IMR-90 (cell line): ENCODE results near the gene RPTOR. TPM values are rescaled to one million over a fixed set of nuclear protein-coding genes. Genes with fewer than 3 reads are reported as not detected.
A peak's percentile ranks its signal among the peaks of the same experiment; 100 is the strongest.

ENCODE experiments used
- ATAC-seq: fragments of 200-7000 bp; cut with Tn5 transposase; 2 replicates; pipeline ENCODE4 v1.9.1; 2020; ENCODE audit warnings: low read depth, mild to moderate bottlenecking, moderate library complexity
- BruUV-seq: library from RNA; stranded (reverse); fragments of 400-500 nt; replicated peaks from 2 replicates; lab custom pipeline; 2021; lab: Mats Ljungman, UMichigan
- CTCF ChIA-PET: fragments of 300-600 bp; formaldehyde crosslinking; extraction: SDS; loops from one replicate; lab custom pipeline; 2021; ENCODE audit warnings: antibody characterized with exemption; lab: Yijun Ruan, JAX
- POLR2A ChIA-PET: fragments of 300-600 bp; sonication (Branson Sonifier 250); formaldehyde crosslinking; loops from one replicate; lab custom pipeline; 2022; ENCODE audit warnings: antibody characterized with exemption; ENCODE audit not compliant: unreplicated experiment; lab: Charles Lee
- DNase-seq: peaks from one replicate; pipeline ENCODE4 v3.0.0; 2013
- H2AFZ ChIP-seq: replicated peaks from 2 replicates; pipeline ENCODE3; 2013; ENCODE audit warnings: low read length, mild to moderate bottlenecking; ENCODE audit not compliant: poor library complexity
- H2AK5ac ChIP-seq: 2 replicates; pipeline ENCODE4 v1.6.1; 2013; ENCODE audit warnings: low read depth, low read length, inconsistent platforms
- H2AK9ac ChIP-seq: replicated peaks from 2 replicates; pipeline ENCODE3; 2013; ENCODE audit warnings: mild to moderate bottlenecking, low read depth, low read length, moderate library complexity; ENCODE audit not compliant: poor library complexity
- H2BK120ac ChIP-seq: 2 replicates; pipeline ENCODE4 v1.6.1; 2013; ENCODE audit warnings: low read depth, low read length, inconsistent platforms
- H2BK15ac ChIP-seq: 3 replicates; pipeline ENCODE4 v1.6.1; 2013; ENCODE audit warnings: low read depth, low read length, inconsistent platforms
- H2BK20ac ChIP-seq: 2 replicates; pipeline ENCODE4 v1.6.1; 2013; ENCODE audit warnings: low read depth, mild to moderate bottlenecking, inconsistent platforms, low read length, moderate library complexity
- H2BK5ac ChIP-seq: 2 replicates; pipeline ENCODE4 v1.6.1; 2013; ENCODE audit warnings: mild to moderate bottlenecking, low read depth, low read length, inconsistent platforms; ENCODE audit not compliant: poor library complexity, severe bottlenecking
- H3K14ac ChIP-seq: replicated peaks from 2 replicates; pipeline ENCODE4 v1.6.1; 2013; ENCODE audit warnings: low read depth, low read length, inconsistent platforms
- H3K18ac ChIP-seq: 2 replicates; pipeline ENCODE4 v1.6.1; 2013; ENCODE audit warnings: low read depth, low read length, control low read depth
- H3K23ac ChIP-seq: 2 replicates; pipeline ENCODE4 v1.6.1; 2013; ENCODE audit warnings: low read depth, low read length, inconsistent platforms
- H3K27ac ChIP-seq: 2 replicates; pipeline ENCODE4 v1.5.1; 2013; ENCODE audit warnings: mild to moderate bottlenecking, control low read depth, low read length; ENCODE audit not compliant: insufficient read depth
- H3K27me3 ChIP-seq: 2 replicates; pipeline ENCODE4 v1.6.1; 2013; ENCODE audit warnings: low read length; ENCODE audit not compliant: control insufficient read depth, insufficient read depth
- H3K36me3 ChIP-seq: 2 replicates; pipeline ENCODE4 v1.6.1; 2013; ENCODE audit warnings: low read length, mixed read lengths; ENCODE audit not compliant: control insufficient read depth, insufficient read depth
- H3K4ac ChIP-seq: 2 replicates; pipeline ENCODE4 v1.6.1; 2013; ENCODE audit warnings: low read depth, low read length, inconsistent platforms
- H3K4me1 ChIP-seq: 2 replicates; pipeline ENCODE4 v1.6.1; 2013; ENCODE audit warnings: low read length, mixed read lengths; ENCODE audit not compliant: control insufficient read depth, insufficient read depth
- H3K4me2 ChIP-seq: 2 replicates; pipeline ENCODE4 v1.6.1; 2013; ENCODE audit warnings: low read depth, mild to moderate bottlenecking, control low read depth, low read length, moderate library complexity
- H3K4me3 ChIP-seq: 2 replicates; pipeline ENCODE4 v1.5.1; 2013; ENCODE audit warnings: low read depth, mild to moderate bottlenecking, control low read depth, low read length, moderate library complexity; ENCODE audit not compliant: insufficient read depth
- H3K56ac ChIP-seq: 2 replicates; pipeline ENCODE4 v1.6.1; 2013; ENCODE audit warnings: low read length, inconsistent platforms; ENCODE audit not compliant: insufficient read depth; ENCODE audit errors: extremely low read depth
- H3K79me1 ChIP-seq, 2 experiments: 2 replicates each; pipeline ENCODE4 v1.6.1; 2013; ENCODE audit warnings: low read length in 2 of 2, inconsistent platforms in 1 of 2, low read depth in 1 of 2
- H3K9ac ChIP-seq: 2 replicates; pipeline ENCODE4 v1.6.1; 2013; ENCODE audit warnings: low read depth, low read length, control low read depth
- H3K9me1 ChIP-seq: 2 replicates; pipeline ENCODE4 v1.6.1; 2013; ENCODE audit warnings: low read length, inconsistent platforms; ENCODE audit not compliant: insufficient read depth
- H3K9me3 ChIP-seq: 2 replicates; pipeline ENCODE4 v1.6.1; 2013; ENCODE audit warnings: low read length; ENCODE audit not compliant: control insufficient read depth, insufficient read depth
- H4K20me1 ChIP-seq: 2 replicates; pipeline ENCODE4 v1.6.1; 2013; ENCODE audit warnings: low read length, inconsistent platforms; ENCODE audit not compliant: insufficient read depth
- H4K5ac ChIP-seq: 2 replicates; pipeline ENCODE4 v1.6.1; 2013; ENCODE audit warnings: mild to moderate bottlenecking, low read depth, low read length, control low read depth
- H4K8ac ChIP-seq, 2 experiments: 2 replicates each; pipeline ENCODE4 v1.6.1; 2013; ENCODE audit warnings: low read depth in 2 of 2, low read length in 2 of 2, control low read depth in 1 of 2, inconsistent platforms in 1 of 2
- H4K91ac ChIP-seq: 2 replicates; pipeline ENCODE4 v1.6.1; 2013; ENCODE audit warnings: low read depth, low read length, inconsistent platforms; ENCODE audit not compliant: insufficient read depth
- BHLHE40 ChIP-seq: fragments of 150-350 bp; IDR thresholded peaks from 2 replicates; pipeline ENCODE4 v1.6.1; 2016; ENCODE audit warnings: mild to moderate bottlenecking, low read depth, low read length
- CEBPB ChIP-seq: IDR thresholded peaks from 2 replicates; pipeline ENCODE4 v1.6.1; 2012; ENCODE audit warnings: low read depth, low read length, improper control_type of control experiment
- CHD1 ChIP-seq: IDR thresholded peaks from 2 replicates; pipeline ENCODE4 v1.6.1; 2012; ENCODE audit warnings: low read depth, low read length, improper control_type of control experiment
- CTCF ChIP-seq: conservative IDR thresholded peaks from 2 replicates; pipeline ENCODE4 v1.5.1; 2012; ENCODE audit warnings: mild to moderate bottlenecking, low read depth, low read length, improper control_type of control experiment
- ELK1 ChIP-seq: fragments of 150-350 bp; IDR thresholded peaks from 2 replicates; pipeline ENCODE4 v1.6.1; 2016; ENCODE audit warnings: low read depth, mild to moderate bottlenecking, low read length, moderate library complexity, borderline replicate concordance
- FOS ChIP-seq: fragments of 150-350 bp; IDR thresholded peaks from 2 replicates; pipeline ENCODE4 v1.6.1; 2016; ENCODE audit warnings: low read depth, low read length
- MAFK ChIP-seq: IDR thresholded peaks from 2 replicates; pipeline ENCODE4 v1.6.1; 2012; ENCODE audit warnings: low read depth, low read length, improper control_type of control experiment
- MAZ ChIP-seq: IDR thresholded peaks from 2 replicates; pipeline ENCODE4 v1.6.1; 2012; ENCODE audit warnings: low read depth, mild to moderate bottlenecking, low read length, improper control_type of control experiment, moderate library complexity, borderline replicate concordance
- MXI1 ChIP-seq: IDR thresholded peaks from 2 replicates; pipeline ENCODE4 v1.6.1; 2012; ENCODE audit warnings: low read depth, mild to moderate bottlenecking, low read length, moderate library complexity, borderline replicate concordance
- NFE2L2 ChIP-seq: fragments of 150-350 bp; IDR thresholded peaks from 2 replicates; pipeline ENCODE4 v1.6.1; 2016; ENCODE audit warnings: low read depth, mild to moderate bottlenecking, low read length
- POLR2A ChIP-seq: IDR thresholded peaks from 2 replicates; pipeline ENCODE4 v1.6.1; 2012; ENCODE audit warnings: mild to moderate bottlenecking, low read depth, low read length
- RAD21 ChIP-seq: IDR thresholded peaks from 2 replicates; pipeline ENCODE4 v1.6.1; 2012; ENCODE audit warnings: low read length, improper control_type of control experiment
- RCOR1 ChIP-seq: IDR thresholded peaks from 2 replicates; pipeline ENCODE4 v1.6.1; 2012; ENCODE audit warnings: mild to moderate bottlenecking, low read length, improper control_type of control experiment; ENCODE audit not compliant: insufficient replicate concordance
- RFX5 ChIP-seq: IDR thresholded peaks from 2 replicates; pipeline ENCODE4 v1.8.0; 2012; ENCODE audit warnings: low read depth, mild to moderate bottlenecking, low read length, moderate library complexity
- SMC3 ChIP-seq: fragments of 150-350 bp; IDR thresholded peaks from 2 replicates; pipeline ENCODE4 v1.6.1; 2016; ENCODE audit warnings: low read depth, mild to moderate bottlenecking, antibody characterized with exemption, low read length, moderate library complexity
- USF2 ChIP-seq: fragments of 150-350 bp; IDR thresholded peaks from 2 replicates; pipeline ENCODE4 v1.6.1; 2017; ENCODE audit warnings: mild to moderate bottlenecking, antibody characterized with exemption, low read length, low read depth
- WGBS, 2 experiments: methylation state at CpG; one replicate each; pipeline versions ENCODE4 v1.1.5 to v1.1.7; 2013; ENCODE audit warnings: missing lambda C conversion rate in 2 of 2; ENCODE audit not compliant: insufficient read length in 1 of 2; ENCODE audit errors: extremely low coverage in 2 of 2; 5-methylcytosine and 5-hydroxymethylcytosine counted together
- dilution Hi-C: fragments of 300-500 bp; cut with HindIII; formaldehyde crosslinking; loops from one replicate; pipeline ENCODE4 v1.14.3; 2018; ENCODE audit warnings: low sequenced_read_pairs; ENCODE audit not compliant: unreplicated experiment
- in situ Hi-C: fragments of 300-500 bp; cut with MboI; formaldehyde crosslinking; loops from 3 replicates; pipeline ENCODE4 v1.14.3; 2019; ENCODE audit warnings: low sequenced_read_pairs, inconsistent platforms, mixed read lengths
- intact Hi-C: fragments of 100-400 bp; cut with micrococcal nuclease; formaldehyde crosslinking; loops from 2 replicates; pipeline ENCODE4 v1.10.0; 2022
- polyA plus RNA-seq, 3 experiments: library from polyadenylated mRNA; depleted of rRNA; stranded (reverse); fragments of >200 nt; gene quantifications; 2 replicates each; pipeline ENCODE4 v1.2.3, GENCODE V29; 2012; ENCODE audit warnings: low replicate concordance in 1 of 3
- total RNA-seq: library from RNA; depleted of rRNA; stranded (reverse); fragments of >200 nt; gene quantifications from 2 replicates; pipeline ENCODE4 v1.2.3, GENCODE V29; 2012

The RPTOR gene
- total and polyA plus RNA-seq, 2 of the 4 experiments (the other 2 are of a cell fraction), result 10.8 to 14.7 TPM

- CTCF ChIA-PET, result no interaction called here
Observed at GRCh38 chr17:80768936-80769335, 224.3 kb downstream of the RPTOR start.

More at GRCh38 chr17:80768936-80769335, 224.3 kb downstream of the RPTOR start:
- Histone ChIP-seq H3K56ac (no peak overlapping the region), H3K9me1 (peaks cover 14% of the 10 kb centered on the region), H4K8ac (no peak overlapping the region), H3K18ac (no peak overlapping the region), H3K9ac (no peak overlapping the region), H2BK120ac (no peak overlapping the region; the same call in 1 of the 2 replicates), H3K27ac (no peak overlapping the region), H3K79me1 (peaks cover 33 to 65% of the 10 kb centered on the region in 2 experiments), H4K20me1 (no peaks in the 10 kb centered on the region), H2AFZ (no peak overlapping the region), H2BK15ac (no peak overlapping the region), H2BK20ac (no peak overlapping the region; the same call in 1 of the 2 replicates), H2BK5ac (no peak overlapping the region), H3K36me3 (0 out of 2 replicates have a peak, but pooled peaks cover 4% of the 10 kb centered on the region), H4K5ac (no peak overlapping the region), H3K4ac (peak overlapping the region; percentile 50; the same call in 1 of the 2 replicates), H4K91ac (no peak overlapping the region), H3K27me3 (no peaks in the 10 kb centered on the region), H3K14ac (no peak overlapping the region), H2AK9ac (peak overlapping the region; percentile 62), H2AK5ac (peak overlapping the region; percentile 79; the same call in 1 of the 2 replicates), H3K9me3 (no peaks in the 10 kb centered on the region), H3K4me1 (peaks cover 12% of the 10 kb centered on the region), H3K23ac (no peak overlapping the region), H3K4me2 (no peak overlapping the region), H3K4me3 (no peak overlapping the region)
- dilution Hi-C loops (no loop called here), in situ Hi-C loops (no loop called here), intact Hi-C loops (no loop called here)
- no peak for DNase-seq
- no peak for ATAC-seq
- TF ChIP-seq RCOR1, result no peak
- no peak for TF ChIP-seq RFX5
- TF ChIP-seq CEBPB, result no peak
- TF ChIP-seq MAFK, result no peak
- no peak for TF ChIP-seq ELK1
- TF ChIP-seq CHD1, result no peak
- no peak for TF ChIP-seq CTCF
- TF ChIP-seq SMC3, result no peak
- TF ChIP-seq MAZ, result no peak
- no peak for TF ChIP-seq MXI1
- no peak for TF ChIP-seq RAD21
- TF ChIP-seq NFE2L2, result no peak
- TF ChIP-seq POLR2A, result no peak
- TF ChIP-seq USF2, result no peak
- no peak for TF ChIP-seq FOS
- TF ChIP-seq BHLHE40, result no peak
- POLR2A ChIA-PET, result no interaction called here
- 100% methylated on average over 3 of the region's 10 CpGs; no CpG with 5 or more reads in 1 of the 2 experiments for WGBS, 2 experiments
- no TSS peak for BruUV-seq
